OCI-LY7 (cell line): ENCODE data around the gene NTMT1.

ENCODE experiments used
- EZH2phosphoT487 ChIP-seq: fragments of 200-600 bp; sonication (generic); IDR thresholded peaks from 2 replicates; pipeline ENCODE4 v1.6.1; 2018; ENCODE audit warnings: low read depth, borderline replicate concordance, mild to moderate bottlenecking, mixed run types, antibody characterized with exemption, low read length, moderate library complexity, mixed read lengths
- TF ChIP-seq, protein P1 (sequence below): fragments of 200-600 bp; sonication (generic); conservative IDR thresholded peaks from 2 replicates; pipeline ENCODE4 v1.5.1; 2014; ENCODE audit warnings: mild to moderate bottlenecking, antibody characterized with exemption, low read length, moderate library complexity, mixed read lengths

- TF ChIP-seq, protein P1, sequence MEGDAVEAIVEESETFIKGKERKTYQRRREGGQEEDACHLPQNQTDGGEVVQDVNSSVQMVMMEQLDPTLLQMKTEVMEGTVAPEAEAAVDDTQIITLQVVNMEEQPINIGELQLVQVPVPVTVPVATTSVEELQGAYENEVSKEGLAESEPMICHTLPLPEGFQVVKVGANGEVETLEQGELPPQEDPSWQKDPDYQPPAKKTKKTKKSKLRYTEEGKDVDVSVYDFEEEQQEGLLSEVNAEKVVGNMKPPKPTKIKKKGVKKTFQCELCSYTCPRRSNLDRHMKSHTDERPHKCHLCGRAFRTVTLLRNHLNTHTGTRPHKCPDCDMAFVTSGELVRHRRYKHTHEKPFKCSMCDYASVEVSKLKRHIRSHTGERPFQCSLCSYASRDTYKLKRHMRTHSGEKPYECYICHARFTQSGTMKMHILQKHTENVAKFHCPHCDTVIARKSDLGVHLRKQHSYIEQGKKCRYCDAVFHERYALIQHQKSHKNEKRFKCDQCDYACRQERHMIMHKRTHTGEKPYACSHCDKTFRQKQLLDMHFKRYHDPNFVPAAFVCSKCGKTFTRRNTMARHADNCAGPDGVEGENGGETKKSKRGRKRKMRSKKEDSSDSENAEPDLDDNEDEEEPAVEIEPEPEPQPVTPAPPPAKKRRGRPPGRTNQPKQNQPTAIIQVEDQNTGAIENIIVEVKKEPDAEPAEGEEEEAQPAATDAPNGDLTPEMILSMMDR = no peak
- no peak for TF ChIP-seq EZH2phosphoT487
Measured at GRCh38 chr9:129601082-129601674, 24.8 kb upstream of the NTMT1 start.
